Measurements from ENCODE around the gene WNT10A.

WNT10A gene

GRCh38 chr2:218876562-218877219 lies 4.0 kb upstream of the WNT10A start (continued):
- TF ChIP-seq ZNF211 (tag by site-specific recombination; IDR thresholded peaks at IDR 0.05; ENCODE audit: low read depth) (no peak), ZNF596 (tag by site-specific recombination; IDR thresholded peaks at IDR 0.05) (no peak), SP2 (tag by site-specific recombination; IDR thresholded peaks at IDR 0.05) (no peak)

- no peak overlapping the region for H3K4me3 ChIP-seq (ENCODE audit: low read depth, low read length)
- no peaks in the 10 kb centered on the region for H3K4me1 ChIP-seq (ENCODE audit: control insufficient read depth, insufficient read depth, low read length)
- POLR2A ChIA-PET = interaction anchor here (2.5 kb wide), 1 partner anchor 19 kb away, joined by 19 read pairs; no protein-coding TSS in a partner anchor
- H3K27ac ChIP-seq (ENCODE audit: extremely low read depth, low read depth, low read length) = no peak overlapping the region
- no peaks in the 10 kb centered on the region for H3K9me3 ChIP-seq (ENCODE audit: control insufficient read depth, insufficient read depth, low read depth, low read length)
- no peaks in the 10 kb centered on the region for H3K36me3 ChIP-seq (ENCODE audit: control insufficient read depth in 2 of 2, insufficient read depth in 1 of 2, low read length in 2 of 2)
- CTCF ChIA-PET = interaction anchor here (0.5 to 17.7 kb wide), 26 partner anchors 9 to 1560 kb away, joined by 3 to 552 read pairs (median 8); partner anchors contain the start of gene WNT6
- TF ChIP-seq ZXDB (tag by site-specific recombination; IDR thresholded peaks at IDR 0.05) (no peak), SETDB1 (IDR thresholded peaks at IDR 0.05; ENCODE audit: insufficient read length, low read length) (no peak), IKZF3 (tag by site-specific recombination; IDR thresholded peaks at IDR 0.05) (no peak), SP3 (tag by site-specific recombination; IDR thresholded peaks at IDR 0.05) (no peak), ZNF843 (tag by site-specific recombination; IDR thresholded peaks at IDR 0.05) (no peak), ZBTB8A (tag by site-specific recombination; IDR thresholded peaks at IDR 0.05) (no peak), ZSCAN23 (tag by site-specific recombination; IDR thresholded peaks at IDR 0.05) (no peak), PATZ1 (tag by site-specific recombination; IDR thresholded peaks at IDR 0.05) (no peak), ZNF121 (tag by site-specific recombination; IDR thresholded peaks at IDR 0.05) (no peak), HIC1 (tag by site-specific recombination; IDR thresholded peaks at IDR 0.05) (no peak), ZFP41 (tag by site-specific recombination; IDR thresholded peaks at IDR 0.05; ENCODE audit: borderline replicate concordance) (no peak), PRDM10 (tag by site-specific recombination; IDR thresholded peaks at IDR 0.05) (no peak), ZNF501 (tag by site-specific recombination; IDR thresholded peaks at IDR 0.05) (no peak), EGR2 (tag by site-specific recombination; IDR thresholded peaks at IDR 0.05; ENCODE audit: low read depth) (no peak), ZBTB1 (tag by site-specific recombination; IDR thresholded peaks at IDR 0.05) (no peak), ZFP37 (tag by site-specific recombination; IDR thresholded peaks at IDR 0.05) (no peak)
- TF ChIP-seq, protein P1, sequence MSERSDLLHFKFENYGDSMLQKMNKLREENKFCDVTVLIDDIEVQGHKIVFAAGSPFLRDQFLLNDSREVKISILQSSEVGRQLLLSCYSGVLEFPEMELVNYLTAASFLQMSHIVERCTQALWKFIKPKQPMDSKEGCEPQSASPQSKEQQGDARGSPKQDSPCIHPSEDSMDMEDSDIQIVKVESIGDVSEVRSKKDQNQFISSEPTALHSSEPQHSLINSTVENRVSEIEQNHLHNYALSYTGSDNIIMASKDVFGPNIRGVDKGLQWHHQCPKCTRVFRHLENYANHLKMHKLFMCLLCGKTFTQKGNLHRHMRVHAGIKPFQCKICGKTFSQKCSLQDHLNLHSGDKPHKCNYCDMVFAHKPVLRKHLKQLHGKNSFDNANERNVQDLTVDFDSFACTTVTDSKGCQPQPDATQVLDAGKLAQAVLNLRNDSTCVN (tag by site-specific recombination; optimal IDR thresholded peaks at IDR 0.05) = no peak
- TF ChIP-seq, protein P2, sequence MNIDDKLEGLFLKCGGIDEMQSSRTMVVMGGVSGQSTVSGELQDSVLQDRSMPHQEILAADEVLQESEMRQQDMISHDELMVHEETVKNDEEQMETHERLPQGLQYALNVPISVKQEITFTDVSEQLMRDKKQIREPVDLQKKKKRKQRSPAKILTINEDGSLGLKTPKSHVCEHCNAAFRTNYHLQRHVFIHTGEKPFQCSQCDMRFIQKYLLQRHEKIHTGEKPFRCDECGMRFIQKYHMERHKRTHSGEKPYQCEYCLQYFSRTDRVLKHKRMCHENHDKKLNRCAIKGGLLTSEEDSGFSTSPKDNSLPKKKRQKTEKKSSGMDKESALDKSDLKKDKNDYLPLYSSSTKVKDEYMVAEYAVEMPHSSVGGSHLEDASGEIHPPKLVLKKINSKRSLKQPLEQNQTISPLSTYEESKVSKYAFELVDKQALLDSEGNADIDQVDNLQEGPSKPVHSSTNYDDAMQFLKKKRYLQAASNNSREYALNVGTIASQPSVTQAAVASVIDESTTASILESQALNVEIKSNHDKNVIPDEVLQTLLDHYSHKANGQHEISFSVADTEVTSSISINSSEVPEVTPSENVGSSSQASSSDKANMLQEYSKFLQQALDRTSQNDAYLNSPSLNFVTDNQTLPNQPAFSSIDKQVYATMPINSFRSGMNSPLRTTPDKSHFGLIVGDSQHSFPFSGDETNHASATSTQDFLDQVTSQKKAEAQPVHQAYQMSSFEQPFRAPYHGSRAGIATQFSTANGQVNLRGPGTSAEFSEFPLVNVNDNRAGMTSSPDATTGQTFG (tag by site-specific recombination; IDR thresholded peaks at IDR 0.05; ENCODE audit: borderline replicate concordance) = no peak
These were observed 3.3 kb upstream of the WNT10A start for GRCh38 chr2:218877331-218877730.
